SKM-1 (cell line): ENCODE results near the gene CGB1.
A peak's percentile ranks its signal among the peaks of the same experiment; 100 is the strongest.

Experiments used
- DNase-seq: peaks from one replicate; lab custom pipeline; 2025; ENCODE audit not compliant: unreplicated experiment; lab: John Stamatoyannopoulos, UW

Gene CGB1

DNA sequence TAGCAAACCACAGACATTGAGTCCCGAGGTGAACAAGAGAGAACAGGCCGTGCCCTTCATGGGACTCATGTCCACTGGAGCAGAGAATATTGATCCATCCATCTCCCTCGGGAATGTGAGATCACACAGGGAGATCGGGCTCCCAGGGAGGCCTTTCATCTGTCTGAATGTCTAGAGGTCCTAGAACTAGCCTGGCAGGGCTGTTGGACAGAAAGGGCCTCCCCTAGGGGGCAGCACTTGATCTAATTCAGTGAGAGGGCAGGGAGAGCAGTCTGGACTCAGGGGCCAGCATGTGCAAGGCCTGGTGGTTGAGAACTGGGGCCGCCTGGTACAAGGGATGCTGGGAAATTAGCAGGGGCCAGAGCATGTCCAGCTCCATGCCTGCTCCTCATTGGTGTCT lies 38.7 kb downstream of the CGB1 start:
- no peak for DNase-seq

DNA sequence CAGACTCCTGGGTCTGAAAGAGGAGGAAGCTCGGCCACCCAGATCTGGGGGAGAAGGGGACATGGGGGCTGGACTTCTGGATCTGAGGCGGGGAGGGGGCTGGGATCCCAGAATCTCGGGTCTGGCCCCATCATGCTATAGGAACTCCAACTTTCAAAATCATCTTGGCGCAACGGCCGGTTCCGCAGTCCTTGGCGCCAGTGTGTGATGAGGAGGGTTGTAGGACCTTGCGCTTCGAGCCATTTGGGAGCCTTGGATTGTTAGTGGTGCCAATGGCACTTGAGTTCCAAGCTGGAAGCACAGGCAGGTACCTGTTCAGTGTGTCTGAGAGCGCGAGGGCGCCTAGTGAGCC lies 42.7 kb downstream of the CGB1 start:
- no peak for DNase-seq

DNA sequence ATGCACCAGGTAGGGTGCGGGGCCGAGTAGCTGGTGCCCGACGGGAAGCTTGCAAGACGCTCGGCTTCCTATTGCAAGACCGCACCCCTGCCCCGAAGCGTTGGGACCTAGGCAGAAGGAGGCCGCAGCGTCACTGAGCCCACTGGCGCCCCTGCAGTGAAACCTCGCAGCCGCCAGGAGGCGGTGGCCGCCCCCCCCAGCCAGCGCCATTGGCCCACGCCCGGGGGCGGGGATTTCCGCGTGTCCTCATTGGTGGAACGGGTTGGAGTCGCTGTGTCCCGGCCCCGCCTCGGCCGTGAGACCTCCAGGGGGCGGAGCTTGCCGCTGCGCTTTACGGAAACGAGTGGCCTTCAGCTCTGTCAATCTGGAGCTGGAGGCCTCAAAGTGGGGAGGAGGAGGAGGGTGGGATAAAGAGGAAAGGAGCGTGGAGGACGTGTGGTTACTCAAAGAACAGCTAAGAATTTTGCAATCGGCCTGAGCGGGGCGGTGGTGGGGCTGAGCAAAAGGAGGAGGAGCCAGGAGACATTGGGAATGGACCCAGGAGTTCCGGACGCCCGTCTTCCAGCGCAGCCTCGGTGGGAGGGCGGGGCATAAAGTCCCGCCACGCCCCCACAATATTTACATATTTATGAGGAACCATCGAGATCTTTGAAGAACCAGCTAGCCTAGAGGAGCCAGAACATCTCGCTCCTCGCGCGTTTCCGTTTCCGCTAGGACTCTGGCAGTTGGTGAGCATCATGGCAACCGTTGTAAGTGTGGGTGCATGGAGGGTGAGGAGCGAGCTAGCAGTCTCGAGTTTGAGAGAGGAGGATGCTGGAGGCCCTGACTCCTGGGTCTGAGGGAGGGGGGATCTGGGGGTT lies 43.3 kb downstream of the CGB1 start, which contains the start of the genes GYS1 and RUVBL2:
Gene GYS1, minus strand, starts transcription at position 135 of the 860 bp plus-strand sequence. CDS start 197 bp downstream, outside the sequence.
Gene RUVBL2, plus strand, starts transcription at position 713 of the 860 bp plus-strand sequence. Its CDS starts 25 bp downstream, at position 738.
- peak; percentile 94 for DNase-seq

DNA sequence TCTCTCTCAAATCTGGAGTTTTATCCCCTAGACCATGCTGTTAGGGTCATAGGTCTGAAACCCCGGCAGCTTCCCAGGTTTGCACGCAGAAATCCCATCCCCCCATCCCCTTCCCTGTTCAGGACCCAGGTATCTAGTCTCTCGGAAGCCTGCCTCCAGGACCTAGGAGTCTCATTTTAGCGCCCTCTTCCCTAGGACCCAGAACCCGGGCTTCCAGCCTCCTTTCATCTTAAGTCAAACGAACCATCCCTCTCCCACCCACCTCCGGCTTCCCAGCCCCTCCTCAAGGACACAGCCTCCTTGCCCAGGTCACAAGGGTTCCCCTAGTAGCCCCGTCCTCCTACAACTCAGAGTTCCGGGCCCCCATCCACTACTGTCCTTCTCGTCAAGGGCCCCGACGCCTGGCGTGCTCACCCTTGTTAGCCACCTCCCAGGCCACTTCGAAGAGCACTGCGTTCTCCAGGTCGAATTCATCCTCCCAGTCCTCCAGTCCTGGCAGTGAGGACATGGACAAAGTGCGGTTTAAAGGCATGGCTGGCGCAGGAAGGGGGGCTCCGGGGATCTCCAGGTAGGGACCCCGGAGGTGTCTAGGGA lies 44.0 kb downstream of the CGB1 start:
- DNase-seq = no peak

- no peak for DNase-seq
Observed at GRCh38 chr19:48991873-48992580, 44.7 kb downstream of the CGB1 start.

DNA sequence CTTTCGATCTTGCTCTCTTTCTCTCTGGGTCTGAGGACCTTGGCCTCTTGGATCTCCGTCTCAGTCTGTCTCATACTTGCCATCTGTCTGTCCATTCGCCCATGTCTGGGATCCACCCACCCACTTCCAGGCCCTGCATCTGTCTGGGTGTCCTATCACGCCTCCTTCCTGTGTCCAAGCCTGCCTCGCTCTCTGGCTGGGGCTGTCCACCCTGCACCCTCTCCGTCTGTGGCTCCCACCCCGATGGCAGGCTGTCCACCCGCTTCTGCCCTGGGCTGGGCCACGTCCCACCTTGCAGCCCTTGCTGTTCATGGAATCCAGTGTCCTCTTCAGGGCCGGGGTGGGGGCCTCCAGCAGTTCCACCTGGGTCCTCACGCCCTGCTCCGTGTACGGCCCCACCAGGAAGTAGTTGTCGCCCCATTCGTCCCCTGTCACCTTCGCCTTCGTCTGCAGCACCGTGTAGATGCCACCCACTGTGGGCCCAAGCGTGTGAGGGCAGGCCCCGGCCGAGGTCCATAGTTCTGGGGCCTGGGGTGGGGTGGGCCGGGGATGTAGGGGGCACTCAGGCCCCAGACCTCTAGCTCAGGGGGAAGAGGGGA lies 45.6 kb downstream of the CGB1 start:
- DNase-seq = no peak

DNA sequence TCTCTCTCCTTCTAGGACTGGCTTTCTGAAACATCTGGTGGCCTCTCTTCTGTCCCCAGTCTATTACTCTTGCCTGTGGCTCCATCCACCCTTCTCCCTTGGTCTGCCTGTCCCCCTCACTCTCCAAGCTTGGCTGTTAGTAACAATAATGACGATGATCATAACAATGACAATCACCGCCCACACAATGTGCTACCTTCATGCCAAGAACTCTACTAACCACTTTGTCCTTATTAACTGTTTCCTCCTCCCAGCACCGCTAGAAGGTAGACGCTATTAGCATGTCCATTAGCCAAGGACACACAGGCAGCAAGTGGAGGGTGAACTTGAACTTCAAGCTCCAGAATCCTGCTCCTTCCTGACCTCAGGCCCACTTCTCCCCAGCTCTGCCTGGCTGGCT lies 46.3 kb downstream of the CGB1 start:
- DNase-seq = no peak

- DNase-seq = no peak
Observed at GRCh38 chr19:48989701-48990291, 46.9 kb downstream of the CGB1 start.

DNA sequence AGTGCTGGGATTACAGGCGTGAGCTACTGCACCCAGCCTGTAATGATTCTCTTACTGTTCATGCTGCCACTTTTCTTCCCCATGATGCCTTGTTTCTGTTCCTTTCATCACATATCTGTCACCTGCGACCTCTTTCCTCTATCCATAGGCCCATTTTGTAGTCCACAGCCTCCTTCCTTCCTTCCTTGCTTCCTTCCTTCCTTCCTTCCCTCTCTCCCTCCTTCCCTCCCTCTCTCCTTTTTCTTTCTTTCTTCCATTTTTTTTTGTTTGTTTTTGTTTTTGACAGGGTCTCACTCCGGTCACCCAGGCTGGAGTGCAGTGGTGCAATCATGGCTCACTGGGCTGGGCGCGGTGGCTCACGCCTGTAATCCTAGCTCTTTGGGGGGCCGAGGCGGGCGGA lies 47.8 kb downstream of the CGB1 start:
- no peak for DNase-seq

- no peak for DNase-seq
Observed at GRCh38 chr19:48988286-48988685, 48.4 kb downstream of the CGB1 start.

DNA sequence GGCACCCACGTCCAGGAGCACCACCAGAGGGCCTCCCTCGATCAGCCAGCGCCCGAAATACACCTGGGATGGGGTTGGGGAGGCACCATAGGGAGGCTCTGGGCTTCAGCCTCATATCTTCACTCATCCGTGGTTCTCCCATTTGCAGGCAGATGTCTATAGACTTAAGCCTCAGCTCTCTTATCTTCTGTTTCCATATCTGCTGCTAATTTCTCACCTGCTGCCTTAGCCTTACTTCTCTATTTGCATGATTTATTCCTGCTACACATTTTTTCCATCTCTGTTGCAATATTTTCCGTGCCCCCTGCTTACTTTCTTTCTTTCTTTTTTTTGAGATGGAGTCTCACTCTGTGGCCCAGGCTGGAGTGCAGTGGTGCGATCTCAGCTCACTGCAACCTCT lies 49.4 kb downstream of the CGB1 start:
- no peak for DNase-seq

DNA sequence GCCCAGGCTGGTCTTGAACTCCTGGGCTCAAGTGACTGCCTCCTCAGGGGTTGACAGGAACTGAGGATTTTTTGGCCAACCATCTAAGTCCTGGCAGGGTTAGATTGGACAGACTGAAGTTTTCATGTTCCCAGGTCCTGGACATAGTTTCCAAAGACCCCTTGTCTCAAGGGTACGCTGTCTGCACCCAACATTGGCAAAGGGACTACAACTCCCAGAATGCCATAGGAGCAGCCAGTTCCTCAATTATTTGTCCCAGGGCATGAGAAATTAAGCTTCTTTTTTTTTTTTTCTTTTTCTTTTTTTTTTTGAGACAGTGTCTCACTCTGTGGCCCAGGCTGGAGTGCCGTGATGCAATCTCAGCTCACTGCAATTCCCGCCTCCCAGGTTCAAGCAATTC lies 50.5 kb downstream of the CGB1 start:
- DNase-seq = no peak

- no peak for DNase-seq
Observed at GRCh38 chr19:48985711-48986110, 51.0 kb downstream of the CGB1 start.
